ENCODE results near the gene SMCP.

GRCh38 chr1:152899883-152900282 lies 21.8 kb downstream of the SMCP start:
- TF ChIP-seq, protein P1, sequence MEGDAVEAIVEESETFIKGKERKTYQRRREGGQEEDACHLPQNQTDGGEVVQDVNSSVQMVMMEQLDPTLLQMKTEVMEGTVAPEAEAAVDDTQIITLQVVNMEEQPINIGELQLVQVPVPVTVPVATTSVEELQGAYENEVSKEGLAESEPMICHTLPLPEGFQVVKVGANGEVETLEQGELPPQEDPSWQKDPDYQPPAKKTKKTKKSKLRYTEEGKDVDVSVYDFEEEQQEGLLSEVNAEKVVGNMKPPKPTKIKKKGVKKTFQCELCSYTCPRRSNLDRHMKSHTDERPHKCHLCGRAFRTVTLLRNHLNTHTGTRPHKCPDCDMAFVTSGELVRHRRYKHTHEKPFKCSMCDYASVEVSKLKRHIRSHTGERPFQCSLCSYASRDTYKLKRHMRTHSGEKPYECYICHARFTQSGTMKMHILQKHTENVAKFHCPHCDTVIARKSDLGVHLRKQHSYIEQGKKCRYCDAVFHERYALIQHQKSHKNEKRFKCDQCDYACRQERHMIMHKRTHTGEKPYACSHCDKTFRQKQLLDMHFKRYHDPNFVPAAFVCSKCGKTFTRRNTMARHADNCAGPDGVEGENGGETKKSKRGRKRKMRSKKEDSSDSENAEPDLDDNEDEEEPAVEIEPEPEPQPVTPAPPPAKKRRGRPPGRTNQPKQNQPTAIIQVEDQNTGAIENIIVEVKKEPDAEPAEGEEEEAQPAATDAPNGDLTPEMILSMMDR (conservative IDR thresholded peaks at IDR 0.05; ENCODE audit: low read depth, low read length) = no peak
- no peak for TF ChIP-seq EZH2 (IDR thresholded peaks at IDR 0.05; ENCODE audit: borderline replicate concordance, low read depth, low read length, poor library complexity, severe bottlenecking)
